Measurements from ENCODE around the gene MACF1.

Gene MACF1

DNA sequence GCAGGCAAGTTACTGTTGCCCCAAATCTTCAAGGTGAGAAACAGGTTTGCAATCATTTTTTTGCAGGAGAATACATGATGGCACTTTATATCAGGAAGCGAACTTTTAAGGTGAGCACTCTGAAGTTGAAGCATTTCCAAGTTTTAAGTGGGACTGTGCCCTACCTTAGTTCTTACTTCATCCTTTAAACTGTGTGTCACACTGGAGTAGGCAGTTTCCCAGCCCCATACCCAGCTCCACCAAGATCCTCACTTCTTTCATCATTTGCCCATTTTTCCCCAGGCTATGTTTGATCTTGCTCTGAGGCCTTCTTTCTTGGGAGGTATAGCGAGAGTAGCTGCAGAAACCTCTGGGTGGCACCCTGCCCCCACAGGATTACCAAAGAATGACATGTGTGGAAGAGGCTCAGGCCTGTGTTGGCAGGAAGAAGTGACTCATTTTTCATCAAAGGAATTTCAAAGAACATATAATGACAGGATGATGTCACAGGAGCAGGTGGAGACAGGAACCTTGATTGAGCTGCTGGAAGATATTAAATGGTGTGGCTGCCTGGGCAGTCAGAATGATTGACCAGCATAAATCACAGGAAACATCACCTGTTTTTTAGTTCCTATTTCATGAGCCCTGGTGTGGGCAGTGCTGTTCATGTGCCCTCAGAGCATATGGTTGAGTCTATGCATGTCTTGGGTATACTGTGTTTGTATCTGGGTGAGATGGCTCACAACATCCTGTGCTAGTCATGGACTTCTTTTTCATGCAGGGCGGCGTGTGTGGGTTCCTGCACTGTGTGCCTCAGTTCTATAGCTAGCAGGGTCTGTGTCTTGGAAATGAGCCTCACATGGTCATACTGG lies 20.8 kb upstream of the MACF1 start:
- ChIA-PET POLR2A (interaction anchor here (0.5 kb wide), 1 partner anchor 93 kb away, joined by 3 read pairs; no protein-coding TSS in a partner anchor), CTCF (interaction anchor here (0.6 to 6.3 kb wide), 8 partner anchors 8 to 236 kb away, joined by 3 to 55 read pairs (median 4); no protein-coding TSS in a partner anchor)
- DNase-seq (ENCODE audit: low read depth, low spot score) = no peak

DNA sequence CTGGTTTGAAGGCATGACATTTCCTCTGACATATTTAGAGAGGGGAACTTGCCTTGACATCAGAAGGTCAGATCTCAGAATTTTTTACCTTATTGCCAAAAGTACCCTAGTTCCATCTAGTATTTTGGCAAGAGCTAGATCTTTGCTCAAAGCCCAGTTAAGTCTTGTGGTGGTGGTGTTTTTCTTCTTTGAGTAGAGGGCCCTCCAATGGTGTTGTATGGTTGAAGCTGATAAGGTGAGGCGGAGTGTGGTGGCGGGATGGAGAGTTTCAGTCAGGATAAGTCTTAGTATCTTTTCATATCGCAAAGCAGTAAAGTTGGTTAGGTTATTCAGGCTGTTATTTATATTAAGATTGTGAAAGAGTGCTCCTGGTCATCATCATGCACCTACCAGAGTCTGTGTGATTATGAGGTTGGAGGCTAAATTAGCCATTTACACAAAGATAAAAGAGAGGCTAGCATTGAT lies 20.1 kb upstream of the MACF1 start:
- TF ChIP-seq, protein P1, sequence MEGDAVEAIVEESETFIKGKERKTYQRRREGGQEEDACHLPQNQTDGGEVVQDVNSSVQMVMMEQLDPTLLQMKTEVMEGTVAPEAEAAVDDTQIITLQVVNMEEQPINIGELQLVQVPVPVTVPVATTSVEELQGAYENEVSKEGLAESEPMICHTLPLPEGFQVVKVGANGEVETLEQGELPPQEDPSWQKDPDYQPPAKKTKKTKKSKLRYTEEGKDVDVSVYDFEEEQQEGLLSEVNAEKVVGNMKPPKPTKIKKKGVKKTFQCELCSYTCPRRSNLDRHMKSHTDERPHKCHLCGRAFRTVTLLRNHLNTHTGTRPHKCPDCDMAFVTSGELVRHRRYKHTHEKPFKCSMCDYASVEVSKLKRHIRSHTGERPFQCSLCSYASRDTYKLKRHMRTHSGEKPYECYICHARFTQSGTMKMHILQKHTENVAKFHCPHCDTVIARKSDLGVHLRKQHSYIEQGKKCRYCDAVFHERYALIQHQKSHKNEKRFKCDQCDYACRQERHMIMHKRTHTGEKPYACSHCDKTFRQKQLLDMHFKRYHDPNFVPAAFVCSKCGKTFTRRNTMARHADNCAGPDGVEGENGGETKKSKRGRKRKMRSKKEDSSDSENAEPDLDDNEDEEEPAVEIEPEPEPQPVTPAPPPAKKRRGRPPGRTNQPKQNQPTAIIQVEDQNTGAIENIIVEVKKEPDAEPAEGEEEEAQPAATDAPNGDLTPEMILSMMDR (IDR thresholded peaks at IDR 0.05; ENCODE audit: insufficient read depth, low read length, missing control alignments) = no peak
- POLR2A ChIA-PET = no interaction called here
- H3K4me3 ChIP-seq (ENCODE audit: low read depth, low read length) = no peak overlapping the region
- CTCF ChIA-PET = interaction anchor here (0.6 to 6.3 kb wide), 8 partner anchors 7 to 236 kb away, joined by 3 to 55 read pairs (median 4); no protein-coding TSS in a partner anchor
- DNase-seq (ENCODE audit: low read depth, low spot score) = no peak

More for the DNA sequence above, 20.8 kb upstream of the MACF1 start:
- H3K4me3 ChIP-seq (ENCODE audit: low read depth, low read length) = no peak overlapping the region
- TF ChIP-seq, protein P1 (IDR thresholded peaks at IDR 0.05; ENCODE audit: insufficient read depth, low read length, missing control alignments) = peak; percentile 16

DNA sequence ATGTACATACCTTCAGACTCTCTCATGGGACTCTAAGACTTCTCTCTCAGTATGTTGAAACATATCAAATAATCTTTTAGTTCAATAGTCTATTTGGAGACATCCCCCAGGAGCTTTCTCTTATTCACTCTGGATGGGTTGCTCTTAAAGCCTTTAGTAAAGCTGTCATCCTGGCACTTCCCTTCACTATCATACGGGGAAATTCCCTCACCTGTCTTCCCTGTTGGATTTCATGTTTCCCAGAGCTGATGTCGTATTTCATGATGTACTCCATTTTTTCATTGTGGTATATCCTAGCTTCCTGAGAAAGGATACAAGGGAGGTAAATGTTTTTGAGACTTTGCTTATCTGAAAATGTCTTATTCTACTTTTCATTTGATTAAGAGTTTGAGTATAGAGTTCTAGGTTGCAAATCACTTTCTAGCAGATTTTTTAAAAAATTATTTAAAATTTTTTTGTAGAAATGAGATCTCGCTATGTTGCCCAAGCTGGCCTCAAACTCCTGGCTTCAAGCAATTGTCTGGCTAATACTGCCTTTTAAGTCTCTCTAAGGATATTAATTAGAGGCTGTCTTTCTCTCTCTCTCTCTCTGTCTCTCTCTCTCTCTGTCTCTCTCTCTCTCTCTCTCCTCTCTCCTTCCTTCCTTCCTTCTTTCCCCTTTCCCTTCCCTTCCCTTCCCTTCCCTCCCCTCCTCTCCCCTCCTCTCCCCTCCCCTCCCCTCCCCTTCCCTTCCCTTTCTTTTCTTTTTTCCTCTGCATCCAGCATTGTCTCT lies 17.0 kb upstream of the MACF1 start:
- CTCF ChIA-PET = interaction anchor here (0.9 to 8.9 kb wide), 10 partner anchors 8 to 352 kb away, joined by 3 to 170 read pairs (median 4); partner anchors contain the start of gene MACF1
- POLR2A ChIA-PET = no interaction called here
- TF ChIP-seq, protein P1 (IDR thresholded peaks at IDR 0.05; ENCODE audit: insufficient read depth, low read length, missing control alignments) = no peak
- no peak for DNase-seq (ENCODE audit: low read depth, low spot score)
- H3K4me3 ChIP-seq (ENCODE audit: low read depth, low read length) = no peak overlapping the region

DNA sequence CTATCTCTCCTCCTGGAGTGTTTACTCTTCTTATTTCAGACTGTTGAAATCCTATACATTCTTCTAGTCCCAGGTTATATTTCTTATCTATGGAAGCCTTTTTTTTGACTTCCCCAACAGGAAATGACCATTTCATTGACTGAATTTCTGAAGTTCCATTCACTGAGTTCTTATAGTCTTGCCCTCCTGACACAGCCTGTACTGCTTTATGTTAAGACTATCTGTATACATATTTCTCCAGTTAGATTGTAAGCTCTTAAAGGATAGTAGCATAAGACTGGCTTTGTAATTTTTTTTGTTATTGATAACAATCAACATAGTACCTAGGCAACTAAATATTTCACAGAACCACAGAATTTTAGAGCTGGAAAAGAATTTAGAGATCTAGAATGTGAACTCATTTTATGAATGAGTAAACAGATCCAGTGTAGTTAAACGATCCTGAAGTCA lies 14.9 kb upstream of the MACF1 start:
- CTCF ChIA-PET = interaction anchor here (0.9 to 8.9 kb wide), 13 partner anchors 11 to 200 kb away, joined by 3 to 170 read pairs (median 27); no protein-coding TSS in a partner anchor
- TF ChIP-seq, protein P1 (IDR thresholded peaks at IDR 0.05; ENCODE audit: insufficient read depth, low read length, missing control alignments) = no peak
- H3K4me3 ChIP-seq (ENCODE audit: low read depth, low read length) = no peak overlapping the region
- DNase-seq (ENCODE audit: low read depth, low spot score) = no peak
- POLR2A ChIA-PET = interaction anchor here (0.5 kb wide), 1 partner anchor 203 kb away, joined by 3 read pairs; no protein-coding TSS in a partner anchor

DNA sequence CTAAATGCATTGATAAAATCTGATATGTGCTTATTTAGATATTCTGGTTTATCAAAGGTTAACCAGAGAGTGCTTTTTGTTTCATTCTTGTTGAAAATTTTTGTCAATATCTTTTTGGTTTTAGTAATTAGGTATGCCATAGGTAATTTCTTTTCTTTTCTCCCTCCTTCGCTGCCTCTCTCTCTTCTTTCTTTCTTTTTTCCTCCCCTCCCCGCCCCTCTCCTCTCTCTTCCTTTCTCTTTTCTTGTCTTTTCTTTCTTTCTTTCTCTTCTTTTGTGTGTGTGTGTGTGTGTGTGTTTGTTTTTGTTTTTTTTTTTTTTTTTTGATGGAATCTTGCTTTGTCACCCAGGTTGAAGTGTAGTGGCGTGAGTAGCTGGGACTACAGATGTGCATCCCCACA lies 14.4 kb upstream of the MACF1 start:
- TF ChIP-seq, protein P1 (IDR thresholded peaks at IDR 0.05; ENCODE audit: insufficient read depth, low read length, missing control alignments) = no peak
- DNase-seq (ENCODE audit: low read depth, low spot score) = no peak
- POLR2A ChIA-PET = no interaction called here
- CTCF ChIA-PET = interaction anchor here (0.9 to 8.9 kb wide), 13 partner anchors 8 to 91 kb away, joined by 3 to 170 read pairs (median 31); no protein-coding TSS in a partner anchor
- H3K4me3 ChIP-seq (ENCODE audit: low read depth, low read length) = no peak overlapping the region

All from AG04449 (cell line).